Skeletal muscle tissue (tissue), 4 donors: ENCODE measurements around the gene ZDHHC4. TPM values are rescaled to one million over a fixed set of nuclear protein-coding genes. Genes with fewer than 3 reads are reported as not detected.
A peak's percentile ranks its signal among the peaks of the same experiment; 100 is the strongest.
"Not testable (repeated sequence)": the region's sequence is repeated elsewhere in the genome, so short reads cannot be mapped to it uniquely, and the experiment has no call there.

ENCODE experiments used
- H3K27ac ChIP-seq: one replicate; pipeline ENCODE4 v1.7.0; 2013; ENCODE audit warnings: mild to moderate bottlenecking, low read depth, low read length, inconsistent platforms
- H3K27me3 ChIP-seq, 3 donors: one replicate each; pipeline ENCODE4 v1.7.0; 2013; ENCODE audit warnings: low read length in 3 of 3; ENCODE audit not compliant: control insufficient read depth in 3 of 3, insufficient read depth in 3 of 3
- H3K36me3 ChIP-seq, 3 donors: one replicate each; pipeline ENCODE4 v1.7.0; 2013; ENCODE audit warnings: low read length in 3 of 3; ENCODE audit not compliant: control insufficient read depth in 3 of 3, insufficient read depth in 3 of 3
- H3K4me1 ChIP-seq, 3 donors: one replicate each; pipeline ENCODE4 v1.7.0; 2013; ENCODE audit warnings: low read length in 3 of 3, mild to moderate bottlenecking in 3 of 3; ENCODE audit not compliant: control insufficient read depth in 3 of 3, insufficient read depth in 3 of 3
- H3K4me3 ChIP-seq, 3 donors: one replicate each; pipeline ENCODE4 v1.7.0; 2013; ENCODE audit warnings: low read length in 3 of 3
- H3K9ac ChIP-seq, 3 donors: one replicate each; pipeline ENCODE4 v1.7.0; 2013; ENCODE audit warnings: low read length in 3 of 3, mild to moderate bottlenecking in 3 of 3, moderate library complexity in 2 of 3, low read depth in 1 of 3
- H3K9me3 ChIP-seq, 3 donors: one replicate each; pipeline ENCODE4 v1.7.0; 2013; ENCODE audit warnings: low read length in 3 of 3; ENCODE audit not compliant: control insufficient read depth in 3 of 3
- total RNA-seq: library from RNA; depleted of rRNA; stranded (reverse); fragments of >200 nt; gene quantifications from one replicate; pipeline ENCODE4 v1.2.3, GENCODE V29; 2014
- donor health status: Osteomylitis.

Gene ZDHHC4
- total RNA-seq, 1 donor from 2014 or later, result 68.9 TPM

DNA sequence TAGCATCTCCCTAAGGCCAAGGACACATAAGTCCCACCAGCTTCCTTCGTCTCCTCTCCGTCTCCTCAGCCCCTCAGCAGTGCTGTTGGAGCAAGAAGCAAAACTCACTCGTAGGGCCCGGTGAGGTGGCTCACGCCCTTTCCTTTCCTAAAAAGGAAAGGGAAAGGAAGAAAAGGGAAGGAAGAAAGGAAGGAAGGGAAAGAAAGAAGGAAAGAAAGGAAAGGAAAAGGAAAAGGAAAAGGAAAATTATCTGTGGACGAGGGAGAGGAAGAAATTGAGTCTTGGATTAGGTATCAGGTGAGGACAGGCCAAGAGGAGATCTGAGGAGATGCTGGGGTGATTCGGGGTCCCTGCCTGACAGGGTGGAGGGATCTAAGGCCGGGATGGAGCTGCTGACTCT lies 56.8 kb downstream of the ZDHHC4 start:
- H3K27ac ChIP-seq, result no peak overlapping the region
- H3K4me3 ChIP-seq, result no peak overlapping the region
- peaks cover 14 to 17% (median 15%) of the 10 kb centered on the region in 3 donors for H3K4me1 ChIP-seq
- H3K27me3 ChIP-seq, result no peaks in the 10 kb centered on the region
- H3K9me3 ChIP-seq, result no peaks in the 10 kb centered on the region
- H3K9ac ChIP-seq, result no peak overlapping the region
- peaks cover 0 to 2% (median 0%) of the 10 kb centered on the region in 3 donors for H3K36me3 ChIP-seq

DNA sequence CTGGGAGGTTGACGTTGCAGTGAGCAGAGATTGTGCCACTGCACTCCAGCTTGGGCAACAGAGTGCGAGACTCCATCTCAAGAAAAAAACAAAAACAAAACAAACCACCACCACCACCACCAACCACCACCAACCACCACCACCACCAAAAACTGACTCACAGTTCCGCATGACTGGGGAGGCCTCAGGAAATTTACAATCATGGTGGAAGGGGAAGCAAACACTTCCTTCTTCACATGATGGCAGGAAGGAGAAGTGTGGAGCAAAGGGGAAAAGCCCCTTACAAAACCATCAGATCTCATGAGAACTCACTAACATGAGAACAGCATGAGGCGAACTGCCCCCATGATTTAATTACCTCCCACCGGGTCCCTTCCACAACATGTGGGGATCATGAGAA lies 57.7 kb downstream of the ZDHHC4 start:
- H3K4me1 ChIP-seq, result peaks cover 14 to 23% (median 15%) of the 10 kb centered on the region in 3 donors
- not testable (repeated sequence) for H3K9ac ChIP-seq, H3K36me3 ChIP-seq, H3K9me3 ChIP-seq, H3K27me3 ChIP-seq, H3K4me3 ChIP-seq, H3K27ac ChIP-seq

DNA sequence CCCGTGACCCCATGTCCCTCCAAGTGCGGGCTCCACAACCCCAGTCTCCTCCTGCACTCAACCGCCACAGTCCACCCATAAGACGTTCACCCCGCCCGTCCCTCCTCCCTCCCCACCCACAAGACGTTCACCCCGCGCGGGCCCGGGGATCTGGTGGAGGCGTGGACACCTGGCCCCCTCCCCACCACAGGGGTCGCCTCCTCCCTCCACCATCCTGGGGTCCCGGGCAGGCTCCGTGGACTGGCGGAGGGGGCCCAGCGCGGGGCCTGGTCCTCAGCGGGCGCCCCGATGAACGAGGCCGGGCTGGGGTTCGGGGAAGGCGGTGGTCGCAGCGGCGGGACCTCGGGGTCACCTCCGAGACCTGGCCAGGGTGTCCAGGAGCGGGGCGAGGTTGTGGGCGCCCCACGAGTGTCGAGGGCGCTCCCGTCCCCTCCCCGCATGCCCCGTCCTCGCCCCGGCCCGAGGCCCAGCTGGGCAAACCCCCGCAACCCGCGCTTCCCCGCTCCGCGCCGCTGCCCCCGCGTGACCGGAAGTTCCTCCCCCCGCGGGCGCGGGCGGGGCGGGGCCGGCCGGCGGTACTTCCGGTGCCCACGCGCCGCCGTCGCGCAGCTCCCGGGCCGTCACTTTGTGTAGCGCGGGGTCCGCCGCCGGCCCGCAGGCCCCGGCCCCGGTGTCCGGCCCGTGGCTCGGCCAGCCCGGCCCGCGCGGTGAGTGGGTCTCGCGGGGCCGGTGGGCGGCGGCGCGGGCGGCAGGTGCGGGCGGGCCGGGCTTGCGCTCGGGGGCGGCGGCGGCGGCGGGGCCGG lies 59.7 kb downstream of the ZDHHC4 start, which contains the start of gene ZNF316:
Gene ZNF316 (plus strand): TSS at position 578 of the 803 bp plus-strand sequence. CDS start 5,092 bp downstream, outside the sequence.
- H3K9ac ChIP-seq, result peak within 1 kb of the TSS; percentile 79 to 94 (median 83)
- H3K4me3 ChIP-seq, result peak within 1 kb of the TSS; percentile 73 to 85 (median 81)
- H3K9me3 ChIP-seq, result no peaks in the 10 kb centered on the region
- no peak within 1 kb of the TSS for H3K27ac ChIP-seq
- peaks cover 10 to 16% (median 12%) of the 10 kb centered on the region in 3 donors for H3K36me3 ChIP-seq
- H3K4me1 ChIP-seq, result peaks cover 14 to 23% (median 15%) of the 10 kb centered on the region in 3 donors
- no peaks in the 10 kb centered on the region for H3K27me3 ChIP-seq

DNA sequence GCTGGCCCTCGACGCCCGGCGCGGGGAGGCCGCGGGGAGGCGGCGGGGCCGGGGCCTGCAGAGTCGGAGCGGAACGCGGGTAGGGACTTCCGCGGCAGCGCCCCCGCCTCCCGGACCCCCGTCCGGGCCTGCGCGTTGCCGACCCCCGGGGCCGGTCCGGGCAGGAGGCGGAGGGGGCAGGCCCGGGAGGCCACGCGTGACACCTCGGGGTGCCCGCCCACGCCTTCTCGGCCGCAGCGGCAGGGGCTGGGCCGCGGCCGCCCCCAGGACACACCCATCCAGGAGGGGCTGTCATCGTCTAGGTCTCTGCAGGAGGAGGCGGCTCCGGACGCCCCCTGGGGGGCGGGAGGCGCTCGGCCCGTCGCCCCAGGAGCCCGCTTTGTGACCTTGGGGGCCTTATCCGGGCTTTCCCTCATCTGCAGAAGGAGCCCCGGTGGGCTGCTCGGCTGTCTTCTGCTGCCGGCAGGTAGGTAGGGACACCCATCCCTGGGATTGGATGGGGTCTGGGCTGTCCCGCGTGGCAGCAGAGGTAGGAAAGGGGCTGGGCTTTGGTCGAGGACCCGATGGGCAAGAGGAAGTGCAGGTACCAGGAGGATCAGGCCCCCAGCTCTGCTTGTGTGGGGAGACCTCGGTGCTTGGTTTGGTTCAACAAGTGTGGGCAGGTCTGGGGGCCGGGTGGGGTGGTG lies 60.4 kb downstream of the ZDHHC4 start:
- H3K9me3 ChIP-seq, result no peaks in the 10 kb centered on the region
- peak overlapping the region; percentile 78 to 87 (median 83) for H3K9ac ChIP-seq
- no peak overlapping the region for H3K27ac ChIP-seq
- peak overlapping the region; percentile 73 to 85 (median 77) for H3K4me3 ChIP-seq
- no peaks in the 10 kb centered on the region for H3K27me3 ChIP-seq
- H3K4me1 ChIP-seq, result peaks cover 14 to 23% (median 15%) of the 10 kb centered on the region in 3 donors
- peaks cover 17 to 23% (median 20%) of the 10 kb centered on the region in 3 donors for H3K36me3 ChIP-seq

Other genes with a start within 250 kb of the ZDHHC4 start
- gene FAM220A, start 228.5 kb upstream of the ZDHHC4 start, total RNA-seq, result 16.2 TPM
- 30.8 TPM for gene RAC1, start 202.9 kb upstream of the ZDHHC4 start, total RNA-seq
- 19.3 TPM for gene DAGLB, start 129.5 kb upstream of the ZDHHC4 start, total RNA-seq
- 137 TPM for gene KDELR2, start 93.3 kb upstream of the ZDHHC4 start, total RNA-seq
- not detected for gene GRID2IP, start 26.0 kb upstream of the ZDHHC4 start, total RNA-seq
- gene INTS15, start 12.6 kb downstream of the ZDHHC4 start, total RNA-seq, result 10.4 TPM
- 12.0 TPM for gene ZNF853, start 38.2 kb downstream of the ZDHHC4 start, total RNA-seq
- 9.9 TPM for gene ZNF316, start 59.9 kb downstream of the ZDHHC4 start, total RNA-seq
- gene ZNF12, start 129.5 kb downstream of the ZDHHC4 start, total RNA-seq, result 17.7 TPM
- 1.0 TPM for gene RSPH10B2, start 176.6 kb downstream of the ZDHHC4 start, total RNA-seq
- gene CCZ1B, start 248.8 kb downstream of the ZDHHC4 start, total RNA-seq, result 83.0 TPM